HG03565 (cell line): ENCODE data around the gene SEL1L3.
"Not testable (repeated sequence)": the region's sequence is repeated elsewhere in the genome, so short reads cannot be mapped to it uniquely, and the experiment has no call there.

Experiments
- ATAC-seq: cut with Tn5 transposase; IDR thresholded peaks from one replicate; pipeline ENCODE4 v1.9.1; 2021; ENCODE audit warnings: mild to moderate bottlenecking, moderate library complexity; ENCODE audit not compliant: unreplicated experiment

SEL1L3 gene

DNA sequence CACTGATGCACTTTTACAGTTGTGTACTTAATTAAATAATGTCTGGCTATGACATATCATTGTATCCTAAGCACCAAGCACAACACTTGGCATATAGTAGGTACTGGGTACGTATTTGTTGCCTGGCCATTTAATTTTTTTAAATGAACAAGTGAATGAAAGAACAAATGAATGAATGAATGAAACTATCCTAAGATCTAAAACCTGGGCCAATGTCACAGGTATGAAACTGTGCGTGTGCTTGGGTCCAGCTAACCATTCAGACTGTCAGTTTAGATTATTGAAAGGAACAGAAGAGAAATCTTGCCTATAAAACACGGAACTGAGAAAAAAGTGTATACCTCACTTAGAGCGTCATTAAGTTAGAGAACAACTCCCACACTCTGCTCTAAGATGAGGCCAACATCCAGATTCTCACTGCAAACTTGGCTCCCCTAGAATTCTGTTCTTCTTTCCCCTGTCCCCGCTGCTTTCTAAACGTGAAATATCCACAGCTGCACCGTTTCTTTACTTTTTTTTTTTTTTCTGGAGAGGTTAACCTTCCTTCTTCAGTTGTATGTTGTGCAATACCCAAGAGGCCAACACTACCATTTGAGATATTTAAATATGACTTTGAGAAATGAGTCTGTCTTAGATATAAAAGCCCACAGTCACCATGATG, 17.3 kb upstream of the SEL1L3 start:
- ATAC-seq = peak; percentile 55

DNA sequence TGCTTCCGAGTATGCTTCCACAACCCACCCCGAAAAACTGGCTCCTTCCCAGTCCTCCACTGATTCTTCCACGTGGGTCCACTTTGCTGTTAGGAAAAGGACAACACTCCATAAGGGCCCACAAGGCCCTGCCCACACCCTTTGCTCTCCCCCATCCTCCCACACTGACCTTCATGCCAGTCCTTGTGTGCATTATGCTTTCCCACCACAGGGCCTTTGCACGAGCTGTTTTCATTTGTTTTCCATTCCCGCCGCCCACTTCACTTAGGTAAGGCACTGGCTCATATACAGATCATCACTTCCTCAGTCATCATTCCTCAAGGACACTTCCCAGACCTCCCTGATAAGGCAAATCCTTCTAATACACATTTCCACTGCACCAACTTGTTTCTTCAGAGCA, 16.8 kb upstream of the SEL1L3 start:
- ATAC-seq = no peak

DNA sequence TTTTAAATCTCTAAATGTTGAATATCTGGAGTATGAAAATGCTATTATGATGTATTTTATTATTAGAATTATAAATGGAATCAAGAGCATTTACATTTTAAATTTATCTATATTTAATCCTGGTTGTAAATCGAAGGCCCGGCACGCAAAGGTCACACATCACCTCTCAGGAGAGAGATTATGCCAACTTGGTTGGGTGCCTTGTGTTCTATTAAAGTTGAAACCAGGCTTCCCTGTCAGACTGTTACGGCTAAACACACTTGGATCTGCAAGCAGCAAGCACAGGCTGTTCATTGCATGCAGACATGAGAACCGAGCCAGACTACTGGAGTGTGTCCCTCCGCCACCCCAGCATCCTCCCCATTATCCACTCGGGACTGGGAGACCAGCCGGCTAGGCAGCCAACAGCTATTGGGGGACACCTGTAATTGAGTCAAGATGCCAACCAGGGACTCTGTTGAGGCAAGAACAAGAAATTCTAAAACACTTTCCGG, 16.4 kb upstream of the SEL1L3 start:
- ATAC-seq = no peak

DNA sequence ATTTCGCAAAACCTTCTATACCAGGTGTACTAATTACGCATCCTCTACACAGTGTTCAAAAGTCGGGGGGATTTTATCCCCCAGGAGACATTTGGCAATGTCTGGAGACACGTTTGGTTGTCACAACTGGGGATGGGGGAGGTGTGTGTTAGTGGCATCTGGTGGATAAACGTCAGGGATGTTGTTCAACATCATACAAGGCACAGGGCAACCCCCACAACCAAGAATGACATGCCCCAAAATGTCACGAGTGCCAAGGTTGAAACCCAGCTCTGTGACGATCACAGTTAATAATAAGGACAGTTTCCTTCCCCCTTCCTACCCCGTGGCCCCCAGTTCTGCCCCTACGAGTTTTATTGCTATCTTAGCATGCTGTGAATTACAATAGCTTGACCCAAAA, 15.9 kb upstream of the SEL1L3 start:
- ATAC-seq = no peak

DNA sequence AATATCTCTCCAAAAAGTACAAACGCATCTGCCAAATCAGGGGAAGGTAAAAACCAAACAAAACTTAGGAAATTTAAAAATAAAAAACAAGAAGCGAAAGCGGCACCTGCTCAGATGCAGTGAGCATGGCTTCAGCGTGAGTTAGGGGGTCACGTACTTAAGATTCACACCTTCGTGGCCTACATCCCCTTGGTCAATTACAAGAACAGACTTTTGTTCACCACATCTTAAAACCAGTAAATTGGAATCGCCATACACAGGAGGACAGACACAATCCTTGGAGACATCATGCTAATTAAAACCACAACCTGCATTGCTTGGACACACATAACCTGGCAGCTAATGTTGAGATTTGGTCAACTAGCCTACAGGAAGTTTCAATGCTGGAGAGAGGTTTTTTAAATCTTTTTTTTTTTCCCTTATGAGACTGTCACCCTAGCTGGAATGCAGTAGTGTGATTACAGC, 12.5 kb upstream of the SEL1L3 start:
- ATAC-seq = peak; percentile 39

DNA sequence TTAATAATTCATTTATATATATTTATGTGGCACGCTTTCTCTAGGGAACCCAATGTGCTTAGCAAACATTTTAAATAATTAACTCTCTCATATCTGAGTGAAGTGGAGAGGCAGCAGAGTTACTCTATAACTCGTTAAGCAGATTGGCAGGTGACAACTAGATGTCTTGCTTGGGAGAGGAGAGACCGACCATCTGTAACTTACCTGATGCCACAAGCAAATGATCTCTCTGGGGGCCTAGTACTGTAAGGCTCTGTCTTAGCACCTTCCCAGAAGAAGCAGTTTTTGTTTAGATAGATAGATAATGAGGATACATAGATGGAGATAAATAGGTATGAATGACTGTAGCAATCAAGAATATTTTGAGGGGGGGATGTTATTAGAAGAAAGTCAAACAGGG, 11.9 kb upstream of the SEL1L3 start:
- ATAC-seq = no peak

DNA sequence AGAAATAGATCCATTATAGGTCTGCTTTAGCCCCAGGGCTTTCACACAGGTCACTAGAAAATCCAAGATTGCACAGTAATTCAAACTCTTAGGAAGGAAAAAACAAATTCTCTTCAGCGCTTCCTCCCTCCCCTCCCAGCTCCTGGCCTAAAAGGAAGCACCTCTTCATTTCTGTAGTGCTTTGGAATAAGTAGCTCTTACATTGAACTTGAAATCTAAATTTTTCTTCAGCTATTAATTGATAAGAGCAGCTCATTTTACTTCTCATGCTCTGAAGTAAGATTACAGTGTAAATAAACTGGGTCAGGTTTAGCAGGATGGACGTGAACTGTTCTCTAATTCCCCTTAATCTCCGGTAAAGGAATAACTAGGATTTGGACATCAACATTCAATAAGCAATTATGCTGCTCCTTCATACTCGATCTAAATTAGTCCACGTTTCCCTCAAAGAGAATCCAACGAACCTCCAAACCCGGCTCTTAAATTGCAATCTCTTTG, 10.9 kb upstream of the SEL1L3 start:
- no peak for ATAC-seq

DNA sequence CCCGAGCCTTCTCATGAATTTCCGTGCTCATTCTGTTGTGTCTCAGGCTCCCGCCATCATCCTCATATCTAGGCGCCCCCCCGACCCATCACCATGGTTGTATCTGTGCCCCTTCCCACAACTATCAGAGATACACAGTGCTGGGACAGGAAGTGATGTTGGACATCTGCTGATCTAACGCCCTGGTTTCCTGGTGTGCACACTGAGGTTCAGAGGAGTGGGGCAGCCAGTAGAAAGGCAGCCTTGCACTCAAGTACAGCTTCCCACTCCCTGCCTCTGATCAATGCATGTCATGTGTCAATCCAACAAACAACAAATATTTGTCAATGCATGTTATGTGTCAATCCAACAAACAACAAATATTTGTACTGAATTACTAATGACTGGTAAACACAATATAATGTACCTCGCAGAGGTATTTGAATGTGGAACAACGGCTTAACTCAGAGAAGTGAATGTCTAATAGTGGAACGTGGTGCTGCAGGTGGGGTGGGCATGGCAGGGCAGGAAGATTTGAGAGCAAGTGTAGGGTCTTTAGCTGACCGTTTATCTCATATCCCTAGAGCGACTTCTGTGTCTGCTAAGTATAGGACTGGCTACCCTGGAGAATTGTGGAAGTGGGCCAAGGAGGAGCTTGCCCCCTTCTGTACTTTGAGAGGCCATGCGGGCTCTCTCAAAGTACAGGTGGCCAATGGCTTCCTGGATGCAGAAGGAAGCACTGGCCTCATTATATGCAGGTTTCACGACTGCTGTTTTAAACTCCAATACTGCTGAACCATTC, 10.3 kb upstream of the SEL1L3 start:
- no peak for ATAC-seq

DNA sequence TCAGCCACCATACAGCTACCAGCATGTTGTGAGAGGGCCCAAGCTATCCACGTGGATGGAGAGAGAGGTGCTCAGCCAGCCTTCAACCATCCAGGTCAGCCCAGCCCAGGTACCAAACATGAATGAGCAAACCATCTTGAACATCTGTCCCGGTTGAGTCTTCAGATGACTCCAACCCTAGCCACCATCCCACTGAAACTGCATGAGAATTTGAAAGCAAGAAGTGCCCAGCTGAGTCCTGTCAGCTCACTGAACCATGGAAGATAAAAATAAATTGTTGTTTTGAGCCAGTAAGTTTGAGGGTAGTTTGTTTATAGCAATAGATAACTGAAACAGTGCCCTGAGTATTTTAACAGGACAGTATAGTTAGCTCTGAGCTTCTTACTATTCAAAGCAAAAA, 7.3 kb upstream of the SEL1L3 start:
- ATAC-seq = no peak

DNA sequence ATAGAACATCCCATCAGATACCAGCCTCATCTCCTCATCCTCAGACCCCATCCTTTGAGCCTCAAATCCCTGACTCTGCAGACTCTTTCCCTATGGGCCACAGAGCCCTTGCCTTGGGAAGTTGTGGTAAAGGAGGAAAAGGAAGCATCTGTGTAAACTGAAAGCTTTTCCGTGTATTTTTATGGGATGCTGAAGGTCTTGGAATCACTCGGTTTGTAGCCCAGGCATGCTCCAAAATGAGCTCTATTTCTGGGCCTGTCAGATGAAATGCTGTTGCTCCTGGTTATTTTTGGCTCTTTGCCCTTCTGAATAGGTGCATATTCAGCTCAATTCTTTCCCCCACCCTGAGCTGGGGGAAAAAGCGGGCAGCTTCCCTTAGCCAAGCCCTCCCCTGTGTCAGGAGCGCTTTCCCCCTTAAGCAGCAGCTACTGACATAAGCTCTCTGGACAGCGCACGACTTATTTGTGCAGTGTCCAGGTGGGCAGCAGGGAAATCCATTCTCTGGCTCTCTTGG, 5.0 kb upstream of the SEL1L3 start:
- no peak for ATAC-seq

DNA sequence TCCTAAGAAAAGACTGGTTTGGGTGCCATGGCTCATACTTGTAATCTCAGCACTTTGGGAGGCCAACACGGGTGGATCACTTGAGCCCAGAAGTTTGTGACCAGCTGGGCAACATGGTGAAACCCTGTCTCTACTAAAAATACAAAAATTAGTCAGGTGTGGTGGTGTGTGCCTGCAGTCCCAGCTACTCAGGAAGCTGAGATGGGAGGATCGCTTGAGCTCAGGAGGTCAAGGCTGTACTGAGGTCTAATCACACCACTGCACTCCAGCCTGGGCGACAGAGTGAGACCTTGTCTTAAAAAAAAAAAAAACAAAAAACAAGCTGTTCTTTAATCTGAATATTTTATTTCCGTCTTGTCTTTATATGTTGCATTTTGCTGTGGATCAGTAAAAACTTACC, 3.6 kb upstream of the SEL1L3 start:
- ATAC-seq = not testable (repeated sequence)

DNA sequence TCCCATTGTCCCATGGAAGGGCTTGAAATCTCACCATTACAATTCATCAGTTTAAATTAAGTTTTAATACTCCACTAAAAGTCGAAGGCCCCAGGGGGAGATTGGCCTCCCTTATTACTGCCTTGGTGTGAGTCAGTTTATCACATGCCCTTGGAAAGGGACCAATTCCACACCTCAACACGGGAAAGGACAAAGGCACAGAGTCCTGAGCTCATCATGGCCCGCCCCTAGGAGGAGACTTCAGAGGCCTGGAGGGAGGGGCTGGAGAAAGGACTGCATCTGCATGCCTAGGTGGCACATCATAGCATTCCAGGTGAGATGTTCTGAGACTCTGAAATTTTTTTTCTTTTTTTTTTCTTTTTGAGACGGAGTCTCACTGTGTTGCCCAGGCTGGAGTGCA, 2.8 kb upstream of the SEL1L3 start:
- no peak for ATAC-seq

DNA sequence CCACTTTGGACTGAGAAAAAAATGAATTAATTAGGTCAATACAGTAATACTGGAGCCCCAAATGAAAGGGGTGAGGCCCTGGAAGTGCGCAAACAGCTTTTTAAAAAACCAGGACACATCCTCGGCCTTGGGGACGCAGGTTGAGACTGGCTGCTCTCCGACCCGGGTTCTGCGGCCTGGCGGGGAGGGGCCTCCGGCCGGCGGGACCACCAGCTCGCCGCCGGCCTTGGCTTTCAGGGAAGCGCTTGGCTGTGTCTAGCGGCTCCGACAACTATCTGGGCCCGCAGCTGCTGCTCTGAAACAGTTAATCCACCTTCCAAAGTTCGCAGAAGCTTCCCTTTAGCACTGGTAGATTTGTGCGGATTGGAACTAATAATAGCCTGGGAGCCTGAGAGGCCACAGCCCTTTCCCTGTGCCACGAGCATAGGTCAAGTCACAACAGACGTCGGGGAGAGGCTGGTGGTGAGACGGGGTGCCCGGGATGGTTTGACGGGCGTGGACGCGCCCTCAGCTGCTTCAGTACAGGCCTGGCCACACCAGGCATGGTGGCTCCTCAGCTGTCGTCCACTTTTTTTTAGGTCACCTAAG, 1.1 kb upstream of the SEL1L3 start:
- no peak for ATAC-seq

DNA sequence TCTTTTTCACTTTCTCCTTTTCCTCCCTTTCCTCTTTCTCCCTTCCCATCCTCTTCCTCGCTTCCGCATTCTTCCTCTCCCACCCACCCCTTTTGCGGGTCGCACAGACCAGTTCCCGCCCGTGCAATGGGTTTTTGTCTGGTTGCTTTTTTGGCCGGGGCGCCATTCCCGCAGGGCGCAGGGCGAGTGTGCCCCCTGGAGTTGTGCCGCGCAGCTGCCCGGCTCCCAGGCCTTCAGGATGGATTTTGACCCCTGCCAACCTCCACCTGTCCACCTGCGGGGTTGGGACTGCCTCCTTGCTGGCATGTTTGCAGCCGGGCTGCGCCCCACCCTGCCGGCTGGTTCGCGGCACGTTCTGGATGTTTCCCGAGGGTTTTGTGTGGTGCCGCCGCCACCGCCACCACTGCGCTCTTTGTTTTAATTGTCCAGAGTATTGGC, 578 bp upstream of the SEL1L3 start:
- ATAC-seq = no peak

DNA sequence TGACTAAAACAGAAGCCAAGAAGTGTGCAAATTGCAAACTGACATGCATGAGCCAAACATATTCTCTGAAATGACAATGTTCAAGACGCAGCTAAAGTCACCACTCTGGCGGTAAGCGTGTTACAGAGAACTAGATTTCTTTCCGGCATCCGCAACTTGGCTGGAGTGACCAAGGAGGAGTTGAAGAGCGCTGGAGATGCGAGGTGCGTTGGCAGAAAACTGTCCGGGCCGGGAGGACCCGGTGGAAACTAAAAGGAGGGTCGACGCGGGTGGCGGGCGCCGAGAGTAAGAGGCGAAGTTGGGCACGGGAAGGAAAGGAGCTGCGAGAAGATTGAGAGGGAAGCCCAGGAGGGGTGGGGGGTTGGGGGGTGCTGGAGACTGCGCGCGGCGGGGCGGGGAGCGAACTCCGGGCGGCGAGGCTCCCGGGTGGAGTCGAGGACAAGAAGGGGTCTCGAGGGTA, 807 bp downstream of the SEL1L3 start:
- ATAC-seq = no peak

DNA sequence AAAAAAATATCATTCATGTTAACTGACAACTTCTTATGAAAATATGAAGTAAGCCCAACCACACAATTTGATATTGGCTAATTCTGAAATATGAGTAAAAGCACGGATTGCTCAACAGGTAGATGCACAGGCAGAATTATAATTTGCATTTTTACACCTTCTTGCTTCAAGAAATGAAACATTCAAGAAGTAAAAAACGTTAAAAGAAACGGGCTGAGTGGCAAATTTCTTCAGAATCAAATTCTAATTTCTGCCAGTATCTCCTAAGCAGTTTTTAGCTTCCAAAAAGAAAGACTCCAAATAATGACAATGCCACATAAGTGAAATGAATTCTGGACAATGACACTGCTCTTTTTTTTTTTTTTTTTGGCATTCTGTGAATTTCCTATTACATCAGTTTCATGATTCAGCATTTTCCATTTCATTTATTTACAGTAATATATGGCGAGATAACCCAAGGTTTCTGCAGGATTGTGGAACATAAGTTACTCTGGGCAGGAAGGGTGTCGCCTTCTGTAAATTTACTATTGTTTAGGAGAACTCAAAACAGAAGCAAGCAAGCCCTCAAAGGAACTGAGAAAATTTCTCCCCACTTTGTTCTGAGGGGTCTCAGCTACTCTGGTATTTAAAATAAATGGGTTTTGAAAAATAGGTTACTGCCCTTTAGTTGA, 1.4 kb downstream of the SEL1L3 start:
- ATAC-seq = no peak

DNA sequence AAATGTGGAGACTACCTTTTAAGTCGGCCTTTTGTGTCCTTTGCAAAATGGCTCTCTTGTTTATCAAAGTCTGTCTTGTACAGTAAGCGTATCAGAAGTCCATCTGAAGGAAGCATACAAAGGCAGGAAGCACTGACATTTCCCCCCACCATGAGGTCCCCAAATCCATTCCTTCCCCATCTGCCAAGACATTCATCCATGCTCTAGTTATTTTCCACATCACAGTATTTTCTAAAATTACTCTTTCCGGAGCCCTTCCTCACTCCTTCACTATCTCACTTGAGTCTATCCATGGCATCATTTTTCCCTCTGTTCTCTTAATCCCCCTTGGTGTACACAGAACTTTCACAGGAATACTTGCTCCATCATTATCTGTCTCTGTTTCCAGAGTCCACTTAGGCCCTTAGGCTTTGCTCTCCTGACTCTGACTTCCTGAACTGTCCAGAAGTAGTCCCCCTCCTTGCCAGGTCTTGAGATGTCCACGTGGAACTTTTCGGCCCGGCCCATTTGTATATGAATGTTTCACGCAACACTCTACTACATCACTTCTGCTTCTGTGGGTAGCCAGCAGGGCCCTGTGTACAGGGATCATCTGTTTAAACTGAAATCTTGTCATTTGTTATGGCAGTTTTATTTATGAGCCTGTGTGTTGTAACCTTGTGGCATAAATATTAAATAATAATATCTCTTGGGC, 2.1 kb downstream of the SEL1L3 start:
- peak; percentile 31 for ATAC-seq

DNA sequence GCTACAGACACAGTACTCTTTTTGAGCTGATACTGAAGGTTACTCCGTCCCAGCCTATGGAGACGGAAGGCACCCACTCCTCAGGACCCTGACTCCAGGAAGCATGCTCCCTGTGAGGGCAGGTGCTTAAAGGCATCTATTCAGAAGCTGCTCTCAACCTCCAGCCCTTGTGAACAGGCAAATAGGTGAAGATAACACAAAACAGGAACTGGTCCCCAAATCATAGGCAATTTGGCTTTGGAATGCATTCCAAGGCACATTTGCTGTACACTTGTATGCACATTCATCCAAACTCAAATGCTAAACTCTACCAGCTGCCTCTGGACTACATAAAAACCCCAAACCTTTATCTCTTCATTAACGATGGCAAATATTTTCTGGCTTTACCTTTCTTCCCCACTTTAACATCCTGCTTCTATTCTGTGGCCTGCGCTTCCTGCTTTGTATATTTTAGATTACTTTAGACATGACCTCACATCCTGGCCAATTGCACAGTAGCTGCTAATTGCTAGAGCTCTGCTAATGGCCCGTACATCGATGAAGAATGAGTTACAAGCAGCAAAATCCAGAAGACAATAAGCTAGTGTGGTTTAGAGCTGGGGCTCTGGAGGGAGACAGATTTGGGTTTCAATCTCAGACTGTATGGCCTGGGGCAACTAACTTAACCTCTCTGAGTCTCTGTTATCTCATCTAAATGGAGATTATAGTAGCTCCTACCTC, 3.2 kb downstream of the SEL1L3 start:
- peak; percentile 50 for ATAC-seq

DNA sequence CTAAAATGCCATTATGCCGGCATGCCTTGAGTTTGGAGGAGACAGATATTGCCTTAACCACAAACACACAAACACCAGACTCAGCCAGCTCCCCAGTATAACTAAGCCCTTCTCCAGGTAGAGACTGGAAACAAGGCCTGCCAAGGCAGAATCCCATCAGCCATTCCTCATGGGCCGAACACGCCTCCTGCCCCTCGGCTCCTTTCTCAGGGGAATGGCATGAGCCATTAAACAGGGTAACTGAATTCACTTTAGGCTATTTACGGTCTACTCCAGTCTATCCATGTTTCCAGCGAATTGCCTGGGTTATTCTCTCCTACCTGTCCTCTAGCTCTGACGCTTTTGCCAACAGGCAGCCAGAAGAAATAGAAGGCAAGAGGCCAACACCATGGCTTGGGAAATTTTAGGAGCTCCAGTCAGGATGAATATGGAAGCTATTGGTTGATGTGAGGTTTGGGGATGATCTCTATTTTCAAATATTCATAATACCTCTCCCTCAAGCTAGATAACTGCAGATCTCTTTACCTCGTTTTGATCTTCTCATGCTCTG, 4.9 kb downstream of the SEL1L3 start:
- no peak for ATAC-seq
